Nephron (organoid): Measurements from ENCODE around the gene MCM9.

Experiments used
- H3K27ac Mint-ChIP-seq, 3 experiments: 2 replicates each; pipeline ENCODE4 v1.8.0; 2020; ENCODE audit warnings: mixed read lengths in 3 of 3, mild to moderate bottlenecking in 2 of 3, moderate library complexity in 1 of 3
- H3K27me3 Mint-ChIP-seq: 2 replicates; pipeline ENCODE4 v1.8.0; 2021; ENCODE audit warnings: low read depth, mild to moderate bottlenecking, moderate library complexity, mixed read lengths
- H3K36me3 Mint-ChIP-seq: 2 replicates; pipeline ENCODE4 v1.8.0; 2020; ENCODE audit warnings: low read depth, mixed read lengths
- H3K4me1 Mint-ChIP-seq: 2 replicates; pipeline ENCODE4 v1.8.0; 2020; ENCODE audit warnings: mixed read lengths
- H3K4me3 Mint-ChIP-seq, 3 experiments: 2 replicates each; pipeline ENCODE4 v1.8.0; 2020; ENCODE audit warnings: mild to moderate bottlenecking in 3 of 3, mixed read lengths in 3 of 3, moderate library complexity in 2 of 3
- H3K9me3 Mint-ChIP-seq: 2 replicates; pipeline ENCODE4 v1.8.0; 2020; ENCODE audit warnings: mixed read lengths
- CTCF ChIP-seq, 3 experiments: fragments of 200-600 bp; sonication (generic); IDR thresholded peaks; one replicate each; pipeline ENCODE4 v1.5.0; 2021; ENCODE audit warnings: antibody characterized with exemption in 3 of 3; ENCODE audit not compliant: unreplicated experiment in 3 of 3

The MCM9 gene

GRCh38 chr6:118784641-118785164, 150.3 kb downstream of the MCM9 start:
- H3K9me3 Mint-ChIP-seq = no peaks in the 10 kb centered on the region
- no peaks in the 10 kb centered on the region for H3K36me3 Mint-ChIP-seq
- no peak for TF ChIP-seq CTCF (IDR thresholded peaks at IDR 0.05; ENCODE audit: unreplicated experiment in 3 of 3)
- H3K27me3 Mint-ChIP-seq = no peaks in the 10 kb centered on the region
- peaks cover 52% of the 10 kb centered on the region for H3K4me1 Mint-ChIP-seq
- peak overlapping the region; percentile 52 to 71 (median 68) for H3K27ac Mint-ChIP-seq
- no peak overlapping the region for H3K4me3 Mint-ChIP-seq

GRCh38 chr6:118783931-118784550, 150.9 kb downstream of the MCM9 start:
- Mint-ChIP-seq H3K27ac (peak overlapping the region; percentile 52 to 71 (median 68)), H3K4me1 (peaks cover 50% of the 10 kb centered on the region), H3K4me3 (peak overlapping the region in 1 of 3 experiments; percentile 31), H3K36me3 (no peaks in the 10 kb centered on the region), H3K9me3 (no peaks in the 10 kb centered on the region), H3K27me3 (no peaks in the 10 kb centered on the region)
- TF ChIP-seq CTCF (IDR thresholded peaks at IDR 0.05; ENCODE audit: unreplicated experiment in 3 of 3) = no peak

DNA sequence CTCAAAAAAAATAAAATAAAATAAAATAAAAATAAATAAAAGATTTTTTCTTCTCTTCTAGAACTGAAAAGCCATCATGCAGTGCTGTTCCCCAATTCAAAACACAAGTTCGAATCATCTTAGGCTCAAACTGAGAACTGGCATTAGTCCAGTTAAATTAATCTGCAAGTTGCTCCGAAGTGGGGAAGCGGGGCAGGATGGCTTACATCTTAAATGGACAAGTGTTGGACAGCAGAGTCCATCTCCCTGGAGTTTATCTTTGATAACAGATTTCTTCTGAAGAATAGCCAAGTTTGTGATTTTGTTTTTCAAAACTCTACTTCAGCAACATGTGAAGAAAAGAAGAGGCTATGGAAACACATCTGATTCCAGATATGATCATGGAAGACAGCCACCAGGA, 152.3 kb downstream of the MCM9 start:
- H3K27me3 Mint-ChIP-seq = no peaks in the 10 kb centered on the region
- no peaks in the 10 kb centered on the region for H3K36me3 Mint-ChIP-seq

DNA sequence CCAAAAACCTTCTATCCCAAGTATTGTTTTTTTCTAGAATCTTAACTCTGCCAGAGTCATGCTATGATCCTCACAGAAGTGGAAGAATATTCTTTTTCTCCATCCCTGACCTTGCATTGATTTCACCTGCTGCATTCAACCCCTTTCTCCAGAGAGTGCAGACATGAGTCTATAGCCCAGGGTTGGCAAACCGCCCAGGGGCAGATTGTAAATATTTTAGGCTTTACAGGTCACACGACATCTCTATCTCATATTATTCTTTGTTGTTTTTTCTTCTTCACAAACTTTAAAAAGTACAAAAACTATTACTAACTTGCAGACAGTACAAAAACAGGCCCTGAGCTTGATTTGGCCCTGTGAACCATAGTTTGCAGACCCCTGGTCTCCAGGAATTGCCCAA, 153.1 kb downstream of the MCM9 start:
- Mint-ChIP-seq H3K9me3 (no peaks in the 10 kb centered on the region), H3K27me3 (no peaks in the 10 kb centered on the region), H3K4me3 (no peak overlapping the region), H3K4me1 (peaks cover 38% of the 10 kb centered on the region), H3K27ac (peak overlapping the region in 1 of 3 experiments; percentile 15), H3K36me3 (no peaks in the 10 kb centered on the region)
- TF ChIP-seq CTCF (IDR thresholded peaks at IDR 0.05; ENCODE audit: unreplicated experiment in 3 of 3) = no peak

More for the DNA sequence above, 152.3 kb downstream of the MCM9 start:
- TF ChIP-seq CTCF (IDR thresholded peaks at IDR 0.05; ENCODE audit: unreplicated experiment in 3 of 3) = no peak
- Mint-ChIP-seq H3K9me3 (no peaks in the 10 kb centered on the region), H3K4me3 (no peak overlapping the region), H3K27ac (peak overlapping the region; percentile 43 to 76 (median 71)), H3K4me1 (peaks cover 40% of the 10 kb centered on the region)

- Mint-ChIP-seq H3K4me3 (no peak overlapping the region), H3K9me3 (no peaks in the 10 kb centered on the region), H3K4me1 (peaks cover 40% of the 10 kb centered on the region)
Observed at GRCh38 chr6:118780668-118781067, 154.3 kb downstream of the MCM9 start.

More at GRCh38 chr6:118780668-118781067, 154.3 kb downstream of the MCM9 start:
- Mint-ChIP-seq H3K36me3 (no peaks in the 10 kb centered on the region), H3K27me3 (no peaks in the 10 kb centered on the region), H3K27ac (no peak overlapping the region)
- no peak for TF ChIP-seq CTCF (IDR thresholded peaks at IDR 0.05; ENCODE audit: unreplicated experiment in 3 of 3)
